ENCODE results near the gene MIEF1. TPM values are rescaled to one million over a fixed set of nuclear protein-coding genes. Genes with fewer than 3 reads are reported as not detected.
"Not testable (repeated sequence)": the region's sequence is repeated elsewhere in the genome, so short reads cannot be mapped to it uniquely, and the experiment has no call there.

The MIEF1 gene
- total RNA-seq, 2 experiments from 2014 or later, result 19.8 to 20.4 TPM

- peaks cover 41% of the 10 kb centered on the region for H3K36me3 ChIP-seq (ENCODE audit: insufficient read depth, low read length)
- Mint-ChIP-seq H3K4me3 (peak overlapping the region; percentile 99), H3K27ac (peak overlapping the region; percentile 92), H3K27me3 (no peaks in the 10 kb centered on the region), H3K9me3 (no peaks in the 10 kb centered on the region), H3K36me3 (ENCODE audit: low read depth) (peaks cover 49% of the 10 kb centered on the region), H3K4me1 (ENCODE audit: low read depth) (peaks cover 47% of the 10 kb centered on the region)
- H3K27me3 ChIP-seq (ENCODE audit: control insufficient read depth in 1 of 2, insufficient read depth in 2 of 2, low read length in 2 of 2), result no peaks in the 10 kb centered on the region
- intact Hi-C loops (cut with DNase I, micrococcal nuclease), result loop anchor here in 1 of 2 experiments (1.0 to 10.0 kb wide), 3 partner anchors 17 to 258 kb away; partner anchors contain the start of genes ATF4 and PDGFB
- peak overlapping the region; percentile 61 to 71 for H3K27ac ChIP-seq (ENCODE audit: low read depth in 1 of 2, low read length in 2 of 2)
- ATAC-seq (ENCODE audit: poor library complexity), result no peak
- peak overlapping the region; percentile 67 for H3K4me3 ChIP-seq (ENCODE audit: low read length)
- DNase-seq, result no peak
- TF ChIP-seq CTCF (IDR thresholded peaks at IDR 0.05), result no peak
- CTCF ChIA-PET, result interaction anchor here (2.0 kb wide), 1 partner anchor 26 kb away, joined by 13 read pairs; no protein-coding TSS in a partner anchor
- H3K9me3 ChIP-seq (ENCODE audit: control insufficient read depth in 1 of 2, insufficient read depth in 1 of 2, low read length in 2 of 2), result no peaks in the 10 kb centered on the region
- H3K4me1 ChIP-seq (ENCODE audit: insufficient read depth, low read length), result peaks cover 39% of the 10 kb centered on the region
- POLR2A ChIA-PET, result interaction anchor here (1.0 to 4.1 kb wide), 7 partner anchors 12 to 541 kb away, joined by 3 to 69 read pairs (median 6); partner anchors contain the start of genes ATF4, RPL3 and TAB1
Measured at GRCh38 chr22:39502789-39503409, 809 bp downstream of the MIEF1 start.

GRCh38 chr22:39503630-39504029 lies 1.5 kb downstream of the MIEF1 start:
- CTCF ChIA-PET, result interaction anchor here (0.7 to 2.0 kb wide), 3 partner anchors 25 to 104 kb away, joined by 3 to 13 read pairs (median 4); partner anchors contain the start of gene TAB1
- Histone ChIP-seq H3K4me1 (ENCODE audit: insufficient read depth, low read length) (peaks cover 39% of the 10 kb centered on the region), H3K27me3 (ENCODE audit: control insufficient read depth in 1 of 2, insufficient read depth in 2 of 2, low read length in 2 of 2) (no peaks in the 10 kb centered on the region), H3K4me3 (ENCODE audit: low read length) (peak overlapping the region; percentile 67), H3K36me3 (ENCODE audit: insufficient read depth, low read length) (peaks cover 48% of the 10 kb centered on the region), H3K27ac (ENCODE audit: low read depth in 1 of 2, low read length in 2 of 2) (no peak overlapping the region), H3K9me3 (ENCODE audit: control insufficient read depth in 1 of 2, insufficient read depth in 1 of 2, low read length in 2 of 2) (no peaks in the 10 kb centered on the region)
- Mint-ChIP-seq H3K27ac (peak overlapping the region; percentile 92), H3K9me3 (no peaks in the 10 kb centered on the region), H3K36me3 (ENCODE audit: low read depth) (peaks cover 56% of the 10 kb centered on the region), H3K4me3 (peak overlapping the region; percentile 99), H3K4me1 (ENCODE audit: low read depth) (peaks cover 53% of the 10 kb centered on the region), H3K27me3 (no peaks in the 10 kb centered on the region)
- DNase-seq, result no peak
- no peak for ATAC-seq (ENCODE audit: poor library complexity)
- TF ChIP-seq CTCF (IDR thresholded peaks at IDR 0.05), result no peak
- POLR2A ChIA-PET, result interaction anchor here (1.0 to 4.1 kb wide), 4 partner anchors 11 to 540 kb away, joined by 3 to 69 read pairs (median 13); partner anchors contain the start of gene ATF4
- intact Hi-C loops (cut with DNase I, micrococcal nuclease), result loop anchor here in 1 of 2 experiments (5.0 to 10.0 kb wide), 2 partner anchors 101 to 259 kb away; partner anchors contain the start of gene PDGFB

- POLR2A ChIA-PET, result interaction anchor here (0.6 to 4.1 kb wide), 3 partner anchors 16 to 506 kb away, joined by 3 to 69 read pairs (median 4); partner anchors contain the start of gene ATF4
- Mint-ChIP-seq H3K4me1 (ENCODE audit: low read depth) (peaks cover 55% of the 10 kb centered on the region), H3K9me3 (no peaks in the 10 kb centered on the region), H3K36me3 (ENCODE audit: low read depth) (peaks cover 60% of the 10 kb centered on the region), H3K27ac (peak overlapping the region; percentile 92), H3K4me3 (peak overlapping the region; percentile 99), H3K27me3 (no peaks in the 10 kb centered on the region)
- ATAC-seq (ENCODE audit: poor library complexity), result no peak
- H3K4me1 ChIP-seq (ENCODE audit: insufficient read depth, low read length), result peaks cover 39% of the 10 kb centered on the region
- peaks cover 51% of the 10 kb centered on the region for H3K36me3 ChIP-seq (ENCODE audit: insufficient read depth, low read length)
- intact Hi-C loops (cut with DNase I, micrococcal nuclease), result loop anchor here in 1 of 2 experiments (5.0 to 10.0 kb wide), 2 partner anchors 102 to 259 kb away; partner anchors contain the start of gene PDGFB
- H3K4me3 ChIP-seq (ENCODE audit: low read length), result no peak overlapping the region
- no peaks in the 10 kb centered on the region for H3K9me3 ChIP-seq (ENCODE audit: control insufficient read depth in 1 of 2, insufficient read depth in 1 of 2, low read length in 2 of 2)
- no peaks in the 10 kb centered on the region for H3K27me3 ChIP-seq (ENCODE audit: control insufficient read depth in 1 of 2, insufficient read depth in 2 of 2, low read length in 2 of 2)
- H3K27ac ChIP-seq (ENCODE audit: low read depth in 1 of 2, low read length in 2 of 2), result no peak overlapping the region
- CTCF ChIA-PET, result interaction anchor here (0.7 to 1.5 kb wide), 3 partner anchors 10 to 104 kb away, joined by 3 to 4 read pairs (median 3); partner anchors contain the start of gene TAB1
- TF ChIP-seq CTCF (IDR thresholded peaks at IDR 0.05), result no peak
- DNase-seq, result no peak
Measured at GRCh38 chr22:39504071-39504470, 2.0 kb downstream of the MIEF1 start.

GRCh38 chr22:39507021-39507420 lies 4.9 kb downstream of the MIEF1 start:
- H3K4me3 ChIP-seq (ENCODE audit: low read length); H3K9me3 ChIP-seq (ENCODE audit: control insufficient read depth in 1 of 2, insufficient read depth in 1 of 2, low read length in 2 of 2); H3K27me3 ChIP-seq (ENCODE audit: control insufficient read depth in 1 of 2, insufficient read depth in 2 of 2, low read length in 2 of 2); DNase-seq; H3K9me3 Mint-ChIP-seq; H3K27ac ChIP-seq (ENCODE audit: low read depth in 1 of 2, low read length in 2 of 2); CTCF ChIA-PET; H3K27me3 Mint-ChIP-seq; ATAC-seq (ENCODE audit: poor library complexity); H3K4me3 Mint-ChIP-seq; POLR2A ChIA-PET; H3K27ac Mint-ChIP-seq: not testable (repeated sequence)
- H3K36me3 ChIP-seq (ENCODE audit: insufficient read depth, low read length), result peaks cover 80% of the 10 kb centered on the region
- peaks cover 57% of the 10 kb centered on the region for H3K4me1 Mint-ChIP-seq (ENCODE audit: low read depth)
- H3K36me3 Mint-ChIP-seq (ENCODE audit: low read depth), result peaks cover 85% of the 10 kb centered on the region
- intact Hi-C loops (cut with DNase I, micrococcal nuclease), result loop anchor here in 1 of 2 experiments (10.0 kb wide), 1 partner anchor 262 kb away; the partner anchor contains the start of gene PDGFB
- H3K4me1 ChIP-seq (ENCODE audit: insufficient read depth, low read length), result peaks cover 34% of the 10 kb centered on the region
